Fibroblast of pulmonary artery (primary cell): Measurements from ENCODE around the gene ERBB4.

Experiments
- DNase-seq: peaks from one replicate; pipeline ENCODE4 v3.0.0-alpha.2; 2010; ENCODE audit warnings: low read depth
- H3K4me3 ChIP-seq: replicated peaks from 2 replicates; pipeline ENCODE4 v1.5.1; 2011; ENCODE audit warnings: low read depth, mild to moderate bottlenecking, control low read depth, low read length, moderate library complexity
- TF ChIP-seq, protein P1 (sequence below): IDR thresholded peaks from 2 replicates; pipeline ENCODE4 v1.5.1; 2011; ENCODE audit warnings: mild to moderate bottlenecking, control low read depth, low read length, inconsistent platforms; ENCODE audit errors: missing control alignments

The ERBB4 gene

DNA sequence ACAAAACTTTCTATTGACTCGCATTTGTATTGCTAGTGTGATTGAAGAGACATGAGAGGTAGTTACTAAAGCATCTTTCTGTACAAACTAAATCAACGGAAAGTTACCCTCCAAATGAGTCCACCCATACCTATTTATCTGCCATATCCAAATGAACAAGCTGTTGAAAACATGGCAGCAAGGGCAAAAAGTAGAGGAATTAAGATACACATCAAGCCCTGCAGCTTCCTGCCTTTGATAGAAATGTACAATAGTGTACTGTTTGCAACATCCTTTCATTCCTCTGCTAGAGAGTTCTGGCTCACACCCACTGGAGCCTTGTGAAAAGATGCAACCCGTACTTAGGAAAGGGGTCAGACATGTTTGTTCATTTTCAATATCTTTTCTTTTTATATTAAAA is 122.5 kb downstream of the ERBB4 start:
- H3K4me3 ChIP-seq, result no peak overlapping the region
- TF ChIP-seq, protein P1, sequence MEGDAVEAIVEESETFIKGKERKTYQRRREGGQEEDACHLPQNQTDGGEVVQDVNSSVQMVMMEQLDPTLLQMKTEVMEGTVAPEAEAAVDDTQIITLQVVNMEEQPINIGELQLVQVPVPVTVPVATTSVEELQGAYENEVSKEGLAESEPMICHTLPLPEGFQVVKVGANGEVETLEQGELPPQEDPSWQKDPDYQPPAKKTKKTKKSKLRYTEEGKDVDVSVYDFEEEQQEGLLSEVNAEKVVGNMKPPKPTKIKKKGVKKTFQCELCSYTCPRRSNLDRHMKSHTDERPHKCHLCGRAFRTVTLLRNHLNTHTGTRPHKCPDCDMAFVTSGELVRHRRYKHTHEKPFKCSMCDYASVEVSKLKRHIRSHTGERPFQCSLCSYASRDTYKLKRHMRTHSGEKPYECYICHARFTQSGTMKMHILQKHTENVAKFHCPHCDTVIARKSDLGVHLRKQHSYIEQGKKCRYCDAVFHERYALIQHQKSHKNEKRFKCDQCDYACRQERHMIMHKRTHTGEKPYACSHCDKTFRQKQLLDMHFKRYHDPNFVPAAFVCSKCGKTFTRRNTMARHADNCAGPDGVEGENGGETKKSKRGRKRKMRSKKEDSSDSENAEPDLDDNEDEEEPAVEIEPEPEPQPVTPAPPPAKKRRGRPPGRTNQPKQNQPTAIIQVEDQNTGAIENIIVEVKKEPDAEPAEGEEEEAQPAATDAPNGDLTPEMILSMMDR, result no peak
- DNase-seq, result no peak

DNA sequence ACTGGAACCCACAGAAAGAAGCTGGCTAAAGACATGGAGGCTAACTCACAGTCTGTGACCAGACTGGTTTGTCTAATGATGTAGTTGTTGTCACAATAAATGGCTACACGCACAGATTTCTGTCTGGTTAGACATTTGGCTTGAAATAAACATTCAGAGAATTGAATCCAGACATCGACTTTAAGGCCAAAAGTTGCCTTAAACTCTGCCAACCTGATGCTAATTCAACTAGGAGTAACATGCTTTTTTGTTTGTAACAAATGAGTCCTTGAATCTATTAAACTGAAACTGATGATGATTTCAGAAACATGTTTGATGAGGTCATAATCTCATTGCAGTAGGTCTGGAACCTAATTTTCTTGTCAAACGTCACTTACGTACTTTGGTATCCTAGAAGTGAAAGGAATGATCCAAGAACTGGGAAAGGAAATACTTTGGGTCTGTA is 123.8 kb downstream of the ERBB4 start:
- H3K4me3 ChIP-seq, result no peak overlapping the region
- DNase-seq, result no peak
- TF ChIP-seq, protein P1, result no peak

DNA sequence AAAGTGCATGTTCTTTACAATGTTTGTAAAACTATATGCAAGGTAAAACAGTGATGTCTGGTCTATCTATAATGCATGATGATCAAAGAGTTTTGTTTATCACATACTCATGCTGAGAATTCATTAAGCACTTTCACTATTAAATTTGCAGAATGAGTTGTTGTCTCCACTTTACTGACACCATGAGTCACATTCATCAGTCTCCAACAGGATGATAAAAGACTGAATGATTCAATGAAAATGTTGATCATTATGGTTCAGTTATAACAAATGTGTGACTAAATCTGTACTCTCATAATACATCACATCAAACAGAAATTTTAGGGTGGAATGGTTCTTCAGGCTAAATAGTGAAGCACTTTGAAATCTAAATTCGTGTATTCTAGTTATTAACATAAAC is 129.0 kb downstream of the ERBB4 start:
- H3K4me3 ChIP-seq, result no peak overlapping the region
- DNase-seq, result no peak
- TF ChIP-seq, protein P1, result no peak

DNA sequence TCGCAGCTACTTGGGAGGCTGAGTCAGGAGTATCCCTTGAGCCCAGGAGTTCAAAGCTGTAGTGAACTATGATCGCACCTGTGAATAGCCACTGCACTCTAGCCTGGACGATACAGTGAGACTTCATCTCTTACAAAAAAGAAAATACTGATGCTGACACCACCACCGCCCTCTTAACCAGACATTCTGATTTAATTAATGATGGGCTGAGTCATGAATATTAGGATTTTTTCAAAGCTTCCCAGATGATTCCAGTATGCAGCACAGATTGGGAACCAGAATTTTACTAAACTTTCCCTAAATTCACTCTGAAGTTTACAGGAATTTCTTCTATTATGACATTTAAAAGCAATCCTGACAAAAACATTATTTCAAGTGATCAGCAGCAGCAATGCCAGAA is 130.1 kb downstream of the ERBB4 start:
- H3K4me3 ChIP-seq, result no peak overlapping the region
- TF ChIP-seq, protein P1, result no peak
- DNase-seq, result no peak

DNA sequence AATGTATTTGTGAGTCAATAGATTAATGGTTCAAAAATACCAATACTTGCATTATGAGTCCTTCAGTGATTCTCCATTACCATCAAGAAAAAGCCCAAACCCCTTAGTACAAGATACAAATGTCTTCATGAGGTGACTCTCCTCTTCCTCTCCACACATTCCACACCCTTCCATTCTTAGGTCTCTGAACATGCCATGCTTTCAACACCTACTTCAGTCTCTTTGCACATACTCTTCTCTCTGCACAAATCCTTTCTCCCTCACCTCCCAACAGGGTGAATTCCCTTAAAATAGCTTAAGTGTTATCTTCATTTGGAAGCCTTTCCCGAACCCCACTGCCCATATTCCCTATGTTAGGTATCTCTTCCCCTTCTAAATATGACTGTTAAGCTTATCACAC is 131.9 kb downstream of the ERBB4 start:
- TF ChIP-seq, protein P1, result no peak
- H3K4me3 ChIP-seq, result no peak overlapping the region
- DNase-seq, result no peak

DNA sequence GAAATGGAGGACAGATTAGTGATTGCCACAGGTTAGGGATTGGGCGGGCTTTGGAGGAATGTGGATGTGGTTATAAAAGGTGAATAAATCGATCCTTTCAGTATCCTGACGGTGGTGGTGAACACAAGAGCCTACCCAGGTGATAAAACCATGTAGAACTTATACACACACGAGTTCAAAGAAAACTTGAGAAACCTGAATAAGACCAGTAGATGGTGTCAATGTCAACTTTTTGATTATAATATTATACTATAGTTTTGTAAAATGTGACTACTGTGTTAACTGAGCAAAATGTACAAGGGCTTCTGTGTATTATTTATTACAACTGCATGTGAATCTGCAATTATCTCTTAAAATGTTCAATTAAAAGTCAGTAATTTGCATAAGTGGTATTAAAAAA is 136.3 kb downstream of the ERBB4 start:
- H3K4me3 ChIP-seq, result no peak overlapping the region
- TF ChIP-seq, protein P1, result no peak
- DNase-seq, result no peak

DNA sequence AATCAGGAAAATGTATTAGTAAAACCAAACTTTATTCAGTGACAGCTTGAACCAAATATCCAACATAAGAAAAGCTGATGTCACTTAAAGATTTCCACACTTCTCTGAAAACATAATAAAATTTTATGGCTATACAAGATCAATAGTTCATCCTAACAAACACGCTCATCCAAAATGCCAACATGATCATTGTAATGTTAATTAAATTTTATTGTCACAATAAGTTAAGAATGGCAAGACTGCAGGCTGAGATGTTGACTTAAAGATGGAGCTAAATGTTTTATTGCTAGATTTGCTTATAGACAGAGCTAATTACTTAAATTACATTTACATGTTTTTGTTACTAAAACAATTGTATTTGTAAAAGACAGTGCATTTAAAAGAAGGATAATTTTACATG is 140.3 kb downstream of the ERBB4 start:
- no peak overlapping the region for H3K4me3 ChIP-seq
- TF ChIP-seq, protein P1, result no peak
- DNase-seq, result no peak
